Omental fat pad (tissue), 4 donors: ENCODE measurements around the gene FGGY. TPM values are rescaled to one million over a fixed set of nuclear protein-coding genes. Genes with fewer than 3 reads are reported as not detected.

Experiments used
- ATAC-seq: fragments of 150-250 bp; one replicate; pipeline ENCODE4 v1.9.1; 2016; ENCODE audit warnings: mild to moderate bottlenecking, moderate library complexity; ENCODE audit not compliant: low FRiP score
- DNase-seq: peaks from one replicate; pipeline ENCODE4 v3.0.0-alpha.2; 2019; ENCODE audit warnings: low spot score
- CTCF ChIP-seq, 3 donors: fragments of 450-650 bp; IDR thresholded peaks; one replicate each; pipeline ENCODE4 v1.5.1; 2016 to 2017; ENCODE audit warnings: antibody characterized with exemption in 3 of 3, mild to moderate bottlenecking in 3 of 3, moderate library complexity in 2 of 3
- total RNA-seq, 4 donors: library from RNA; depleted of rRNA; stranded (reverse); fragments of >200 nt; gene quantifications; one replicate each; pipeline ENCODE4 v1.1.0, GENCODE V29; 2016

The FGGY gene
- total RNA-seq, 4 donors from 2014 or later, result 4.9 to 20.6 (median 10.7) TPM

- DNase-seq (no peak), ATAC-seq (no peak)
- no peak for TF ChIP-seq CTCF (IDR thresholded peaks at IDR 0.05)
Observed at GRCh38 chr1:59404796-59405195, 107.9 kb downstream of the FGGY start.

GRCh38 chr1:59406437-59407164 is 109.7 kb downstream of the FGGY start:
- no peak for TF ChIP-seq CTCF (IDR thresholded peaks at IDR 0.05)
- DNase-seq (no peak), ATAC-seq (no peak)

- ATAC-seq (no peak), DNase-seq (no peak)
- TF ChIP-seq CTCF (IDR thresholded peaks at IDR 0.05), result no peak
Observed at GRCh38 chr1:59408608-59409240, 111.8 kb downstream of the FGGY start.

GRCh38 chr1:59409549-59409948 is 112.7 kb downstream of the FGGY start:
- DNase-seq (no peak), ATAC-seq (no peak)
- no peak for TF ChIP-seq CTCF (IDR thresholded peaks at IDR 0.05)

GRCh38 chr1:59409986-59410385 is 113.1 kb downstream of the FGGY start:
- DNase-seq, result no peak
- ATAC-seq, result no peak
- TF ChIP-seq CTCF (IDR thresholded peaks at IDR 0.05), result no peak

- TF ChIP-seq CTCF (IDR thresholded peaks at IDR 0.05), result no peak
- ATAC-seq, result no peak
- DNase-seq, result no peak
Observed at GRCh38 chr1:59410457-59410856, 113.6 kb downstream of the FGGY start.

- no peak for TF ChIP-seq CTCF (IDR thresholded peaks at IDR 0.05)
- DNase-seq, result no peak
Observed at GRCh38 chr1:59411147-59411546, 114.3 kb downstream of the FGGY start.

More at GRCh38 chr1:59411147-59411546, 114.3 kb downstream of the FGGY start:
- ATAC-seq, result no peak
